Stomach smooth muscle (tissue), 2 donors: Measurements from ENCODE around the gene IKZF2.

Source experiments
- H3K27ac ChIP-seq: one replicate; pipeline ENCODE4 v1.7.0; 2013; ENCODE audit warnings: mild to moderate bottlenecking, low read length, inconsistent platforms
- H3K27me3 ChIP-seq, 2 donors: one replicate each; pipeline ENCODE4 v1.7.0; 2013; ENCODE audit warnings: low read length in 2 of 2; ENCODE audit not compliant: insufficient read depth in 2 of 2, control insufficient read depth in 1 of 2
- H3K36me3 ChIP-seq, 2 donors: one replicate each; pipeline ENCODE4 v1.7.0; 2013; ENCODE audit warnings: low read length in 2 of 2; ENCODE audit not compliant: control insufficient read depth in 2 of 2, insufficient read depth in 2 of 2
- H3K4me1 ChIP-seq: one replicate; pipeline ENCODE4 v1.7.0; 2013; ENCODE audit warnings: low read length; ENCODE audit not compliant: control insufficient read depth, insufficient read depth
- H3K4me3 ChIP-seq, 2 donors: one replicate each; pipeline ENCODE4 v1.7.0; 2013; ENCODE audit warnings: low read length in 2 of 2
- H3K9ac ChIP-seq, 2 donors: one replicate each; pipeline ENCODE4 v1.7.0; 2013; ENCODE audit warnings: low read length in 2 of 2, mild to moderate bottlenecking in 1 of 2
- H3K9me3 ChIP-seq, 2 donors: one replicate each; pipeline ENCODE4 v1.7.0; 2013; ENCODE audit warnings: low read length in 2 of 2; ENCODE audit not compliant: control insufficient read depth in 2 of 2
- donor health status: healthy.
- donor health status: Pancreatic carcinoma.

The IKZF2 gene

DNA sequence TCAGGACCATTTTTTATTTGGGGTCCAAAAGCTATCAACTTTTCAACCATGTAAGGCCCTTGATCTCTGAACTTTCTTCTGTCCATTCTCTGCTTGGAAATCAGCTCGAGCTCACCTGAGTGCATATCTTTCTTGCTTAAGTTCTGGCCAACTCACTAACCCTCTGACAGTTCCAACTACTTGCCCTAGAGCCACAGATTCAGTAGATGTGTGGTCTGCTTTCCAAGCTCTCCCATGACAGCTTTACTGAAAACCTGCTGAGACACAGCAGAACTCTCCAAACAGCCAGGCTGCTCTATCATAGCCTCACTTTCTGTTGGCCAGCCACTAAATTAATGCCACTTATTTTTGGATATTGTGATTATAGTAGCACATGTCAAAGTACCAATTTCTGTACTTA is 21.2 kb upstream of the IKZF2 start:
- Histone ChIP-seq H3K27ac (no peak overlapping the region), H3K9me3 (no peaks in the 10 kb centered on the region), H3K27me3 (no peaks in the 10 kb centered on the region), H3K9ac (no peak overlapping the region), H3K4me1 (no peaks in the 10 kb centered on the region), H3K36me3 (no peaks in the 10 kb centered on the region), H3K4me3 (no peak overlapping the region)

DNA sequence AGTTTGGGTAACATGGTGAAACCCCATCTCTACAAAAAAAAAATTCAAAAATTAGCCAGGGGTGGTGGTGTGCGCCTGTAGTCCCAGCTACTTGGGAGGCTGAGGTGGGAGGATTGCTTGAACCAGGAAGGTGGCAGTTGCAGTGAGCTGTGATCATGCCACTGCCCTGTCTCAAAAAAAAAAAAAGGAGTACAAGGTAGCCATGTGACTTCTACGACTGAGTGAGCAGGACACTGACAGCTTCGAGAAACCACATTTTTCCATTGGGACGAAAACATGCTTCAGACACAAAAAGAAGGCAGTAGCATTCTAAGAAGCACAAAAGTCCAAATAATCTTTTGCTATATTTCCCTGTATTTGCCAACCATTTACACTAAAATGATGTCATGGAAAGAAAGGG is 19.7 kb upstream of the IKZF2 start:
- Histone ChIP-seq H3K9me3 (no peaks in the 10 kb centered on the region), H3K4me1 (no peaks in the 10 kb centered on the region), H3K27ac (no peak overlapping the region), H3K4me3 (no peak overlapping the region), H3K36me3 (no peaks in the 10 kb centered on the region), H3K27me3 (no peaks in the 10 kb centered on the region), H3K9ac (no peak overlapping the region)

DNA sequence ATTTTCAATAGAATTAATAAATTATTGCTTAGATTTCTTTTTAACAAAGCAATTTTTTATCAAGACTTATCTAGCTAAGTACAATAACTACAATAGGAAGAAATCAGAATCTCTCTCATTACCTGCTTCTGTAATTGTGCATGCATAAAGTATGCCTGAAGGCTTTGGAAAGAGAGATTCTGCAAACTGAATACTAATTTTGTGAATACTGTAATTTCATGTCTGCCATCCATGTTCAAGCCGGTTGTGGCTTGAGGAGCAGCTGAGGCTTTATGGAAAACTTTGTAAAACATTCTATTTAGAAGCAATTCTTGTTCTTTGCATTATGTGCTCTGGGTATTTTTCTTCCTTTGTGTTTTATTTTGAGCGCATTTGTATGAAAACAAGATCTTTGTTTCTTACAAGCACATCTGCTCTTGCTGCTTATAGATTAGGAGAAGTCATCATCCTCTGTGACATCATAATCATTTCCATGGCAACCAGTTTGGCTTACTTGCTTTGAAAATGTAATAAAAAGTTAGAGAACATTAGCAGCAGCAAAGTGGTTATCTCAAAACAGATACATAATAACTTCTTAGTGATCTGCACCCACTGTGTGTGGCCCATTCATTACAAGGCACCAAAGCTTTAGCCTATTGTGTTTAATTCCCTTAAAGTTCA is 16.0 kb upstream of the IKZF2 start:
- Histone ChIP-seq H3K4me1 (no peaks in the 10 kb centered on the region), H3K9ac (no peak overlapping the region), H3K27ac (no peak overlapping the region), H3K36me3 (no peaks in the 10 kb centered on the region), H3K9me3 (no peaks in the 10 kb centered on the region), H3K27me3 (no peaks in the 10 kb centered on the region), H3K4me3 (no peak overlapping the region)

DNA sequence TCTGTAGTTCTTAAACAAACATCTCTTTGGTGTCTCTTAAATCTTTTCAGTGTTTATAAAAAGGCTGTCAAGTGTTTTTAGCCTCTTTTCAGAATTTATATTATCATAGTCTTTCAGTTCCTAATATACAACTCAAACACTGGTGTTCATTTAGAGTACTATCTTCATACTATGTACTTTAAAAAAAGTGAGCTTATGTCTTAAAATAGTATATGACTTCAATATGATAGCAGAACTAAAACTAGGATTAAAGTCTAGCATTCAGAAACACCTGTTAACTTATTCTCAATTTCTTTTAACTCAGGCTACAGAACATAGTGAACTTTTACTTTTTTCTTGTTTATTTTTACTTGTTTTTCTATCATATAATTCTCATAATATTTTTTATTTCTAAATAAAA is 14.7 kb upstream of the IKZF2 start:
- H3K4me1 ChIP-seq, result no peaks in the 10 kb centered on the region
- no peak overlapping the region for H3K4me3 ChIP-seq
- H3K9me3 ChIP-seq, result no peaks in the 10 kb centered on the region
- no peak overlapping the region for H3K27ac ChIP-seq
- H3K9ac ChIP-seq, result no peak overlapping the region
- no peaks in the 10 kb centered on the region for H3K27me3 ChIP-seq
- H3K36me3 ChIP-seq, result no peaks in the 10 kb centered on the region

DNA sequence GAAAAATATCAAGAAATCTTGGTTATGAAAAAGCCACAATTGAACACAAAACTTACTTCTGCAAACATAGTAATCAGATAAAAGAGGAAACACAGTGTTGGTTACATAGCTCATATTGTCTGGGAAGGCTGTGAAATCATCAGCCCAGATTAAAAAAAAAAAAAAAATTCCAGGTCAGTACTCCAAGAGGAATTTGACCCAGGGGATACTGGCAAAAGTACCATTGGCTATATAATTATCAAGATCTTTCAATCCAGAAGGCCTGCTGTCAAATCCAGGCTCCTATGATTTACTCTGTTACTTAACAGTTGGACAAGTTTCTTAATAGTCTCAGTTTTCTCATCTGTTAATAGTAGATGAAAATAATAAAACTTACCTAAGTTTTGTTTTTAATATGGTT is 12.9 kb upstream of the IKZF2 start:
- no peaks in the 10 kb centered on the region for H3K36me3 ChIP-seq
- no peaks in the 10 kb centered on the region for H3K4me1 ChIP-seq
- no peak overlapping the region for H3K27ac ChIP-seq
- H3K9me3 ChIP-seq, result no peaks in the 10 kb centered on the region
- no peak overlapping the region for H3K4me3 ChIP-seq
- no peak overlapping the region for H3K9ac ChIP-seq
- no peaks in the 10 kb centered on the region for H3K27me3 ChIP-seq

DNA sequence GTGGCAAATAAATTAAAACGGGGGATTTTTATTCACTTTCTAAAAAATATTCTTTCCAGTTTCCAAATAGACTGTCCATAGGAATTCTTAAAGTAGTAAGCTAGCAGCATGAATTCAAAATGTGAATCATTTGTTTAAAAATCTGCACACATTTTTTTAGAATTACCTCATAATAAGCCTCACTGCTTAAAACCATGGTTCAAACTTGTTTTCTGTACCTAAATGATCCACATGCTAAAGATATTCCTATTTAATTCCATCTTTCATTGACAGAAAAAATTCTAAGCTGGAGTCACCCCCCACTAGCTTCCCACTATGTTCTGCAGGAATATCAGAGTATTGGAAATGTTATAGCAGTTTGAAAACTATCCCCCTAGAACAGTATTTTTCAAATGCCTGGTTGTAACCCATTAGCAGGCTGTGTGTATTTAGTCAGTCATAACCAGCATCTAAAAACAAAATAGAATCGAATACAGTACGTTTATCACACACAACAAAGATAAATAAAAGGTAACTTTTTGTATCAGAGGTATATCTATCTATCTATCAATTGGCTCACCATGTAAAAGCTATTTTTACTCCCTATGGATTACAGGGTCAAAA is 11.2 kb upstream of the IKZF2 start:
- H3K9me3 ChIP-seq, result no peaks in the 10 kb centered on the region
- H3K27me3 ChIP-seq, result no peaks in the 10 kb centered on the region
- no peaks in the 10 kb centered on the region for H3K36me3 ChIP-seq
- no peak overlapping the region for H3K27ac ChIP-seq
- no peak overlapping the region for H3K4me3 ChIP-seq
- no peaks in the 10 kb centered on the region for H3K4me1 ChIP-seq
- no peak overlapping the region for H3K9ac ChIP-seq

DNA sequence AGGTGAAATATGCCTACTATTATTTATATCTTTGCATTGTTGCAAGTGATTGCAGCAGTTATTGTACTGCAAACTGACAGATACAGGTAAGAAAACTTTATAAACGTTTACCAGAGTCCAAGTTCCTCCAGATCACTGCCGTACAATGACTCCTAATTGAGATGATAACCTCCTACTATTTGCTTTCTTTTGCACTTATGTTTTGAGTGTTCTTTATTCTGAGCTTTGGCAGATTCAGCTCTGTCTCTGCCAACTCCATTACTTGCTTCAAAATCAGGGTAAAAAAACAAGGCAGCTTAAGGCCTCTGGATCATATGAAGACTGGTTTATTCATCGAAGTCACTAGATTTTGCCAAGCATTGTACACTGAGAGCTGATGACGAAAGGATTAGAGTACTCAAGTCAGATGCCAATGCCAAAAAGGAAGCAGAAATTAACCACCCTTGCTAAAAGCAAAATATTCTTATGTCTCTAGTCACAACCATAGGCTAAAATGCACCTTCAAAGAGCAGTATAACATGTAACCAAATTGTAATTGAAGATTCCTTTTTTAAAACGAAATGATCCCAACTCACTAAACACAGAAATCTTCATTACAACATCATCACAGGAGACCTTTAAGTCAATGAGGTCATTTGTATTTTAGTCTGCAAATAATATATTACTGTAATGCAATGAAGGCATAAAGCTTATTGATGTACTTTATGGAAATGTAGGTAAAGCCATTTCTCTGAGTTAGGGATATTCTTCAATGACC is 10.5 kb upstream of the IKZF2 start:
- Histone ChIP-seq H3K4me1 (no peaks in the 10 kb centered on the region), H3K27me3 (no peaks in the 10 kb centered on the region), H3K27ac (no peak overlapping the region), H3K4me3 (no peak overlapping the region), H3K9ac (no peak overlapping the region), H3K36me3 (no peaks in the 10 kb centered on the region), H3K9me3 (no peaks in the 10 kb centered on the region)

DNA sequence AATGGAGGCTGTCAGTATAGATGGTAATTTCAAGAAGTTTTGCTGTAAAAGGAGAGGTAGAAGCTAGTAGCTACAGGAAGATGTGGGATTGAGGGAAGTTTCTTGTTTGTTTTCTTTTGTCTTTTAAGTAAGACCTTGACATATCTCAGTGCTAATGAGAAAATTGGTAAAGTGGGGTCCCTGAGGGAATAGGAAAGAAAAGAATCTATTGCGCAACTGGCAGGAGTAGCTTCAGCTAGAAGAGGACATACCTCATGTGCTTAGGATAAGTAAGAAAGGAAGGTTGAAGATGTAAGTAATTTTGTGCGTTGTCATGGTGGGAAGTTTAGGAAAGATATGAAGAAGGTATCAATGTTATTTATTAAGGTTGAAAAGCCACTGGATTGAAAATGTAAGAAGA is 8.4 kb upstream of the IKZF2 start:
- H3K9ac ChIP-seq, result no peak overlapping the region
- H3K4me3 ChIP-seq, result no peak overlapping the region
- H3K9me3 ChIP-seq, result no peaks in the 10 kb centered on the region
- no peaks in the 10 kb centered on the region for H3K4me1 ChIP-seq
- no peaks in the 10 kb centered on the region for H3K36me3 ChIP-seq
- no peak overlapping the region for H3K27ac ChIP-seq
- H3K27me3 ChIP-seq, result no peaks in the 10 kb centered on the region

DNA sequence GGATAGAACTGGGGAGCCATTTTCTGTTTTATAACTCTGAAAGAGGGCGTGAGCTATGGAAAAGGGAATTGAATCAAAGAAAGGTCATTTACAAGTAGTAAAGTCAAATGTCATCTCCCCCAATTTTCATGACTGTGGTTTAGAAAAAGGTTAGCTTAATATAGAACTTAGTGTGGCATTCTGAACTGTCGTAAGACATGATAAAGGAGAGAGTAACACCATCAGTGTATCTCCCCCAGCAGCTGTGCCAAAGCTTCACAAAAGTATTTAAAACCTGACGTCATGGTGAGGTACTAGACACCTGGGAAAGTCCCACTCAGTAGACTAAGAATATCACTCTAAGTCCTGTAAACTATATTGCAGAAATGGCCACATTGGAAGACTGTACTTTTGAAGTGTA is 5.8 kb upstream of the IKZF2 start:
- H3K36me3 ChIP-seq, result no peaks in the 10 kb centered on the region
- H3K27ac ChIP-seq, result no peak overlapping the region
- H3K4me3 ChIP-seq, result no peak overlapping the region
- H3K27me3 ChIP-seq, result no peaks in the 10 kb centered on the region
- no peaks in the 10 kb centered on the region for H3K9me3 ChIP-seq
- no peak overlapping the region for H3K9ac ChIP-seq
- no peaks in the 10 kb centered on the region for H3K4me1 ChIP-seq

DNA sequence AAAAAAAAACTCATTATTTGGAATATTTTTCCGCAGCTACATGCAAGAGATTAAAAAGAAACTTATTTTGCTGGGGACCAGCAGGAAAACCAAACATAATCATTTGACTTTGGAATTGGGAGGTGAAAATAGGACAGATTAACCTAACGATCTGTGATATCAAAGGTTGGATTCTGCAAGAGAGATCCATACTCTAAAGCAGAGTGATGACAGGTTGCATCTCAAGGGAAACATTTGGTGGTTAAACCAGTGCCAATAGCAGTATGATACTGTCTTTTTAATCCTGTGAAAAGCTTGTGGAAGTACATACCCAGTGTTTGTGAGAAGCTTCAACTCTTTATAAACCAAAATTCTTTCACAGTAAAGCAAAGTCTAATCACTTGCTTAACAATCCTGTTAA is 5.3 kb upstream of the IKZF2 start:
- Histone ChIP-seq H3K4me3 (no peak overlapping the region), H3K9ac (no peak overlapping the region), H3K36me3 (no peaks in the 10 kb centered on the region), H3K4me1 (no peaks in the 10 kb centered on the region), H3K27me3 (no peaks in the 10 kb centered on the region), H3K27ac (no peak overlapping the region), H3K9me3 (no peaks in the 10 kb centered on the region)

DNA sequence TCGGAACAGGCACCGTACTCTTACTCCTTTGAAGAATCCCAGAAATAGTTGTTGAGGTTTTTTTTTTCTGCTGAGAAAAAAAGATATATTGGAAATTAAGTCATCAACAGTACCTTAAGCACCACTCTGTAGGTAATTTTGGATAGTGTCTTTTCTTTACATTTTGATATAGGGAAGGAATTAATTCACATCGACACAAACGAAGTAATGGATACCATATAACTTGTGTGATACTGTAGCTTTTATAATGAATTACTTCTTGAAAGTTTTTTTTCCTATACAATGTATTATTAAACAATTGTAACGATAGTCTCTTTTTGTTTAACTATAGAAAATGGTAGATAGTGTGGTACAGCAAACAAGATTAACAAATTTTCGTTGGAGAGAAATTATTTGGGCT is 1.5 kb upstream of the IKZF2 start:
- Histone ChIP-seq H3K9me3 (no peaks in the 10 kb centered on the region), H3K27me3 (no peaks in the 10 kb centered on the region), H3K4me3 (peak overlapping the region; percentile 70 to 88), H3K36me3 (no peaks in the 10 kb centered on the region), H3K4me1 (no peaks in the 10 kb centered on the region), H3K27ac (peak overlapping the region; percentile 80), H3K9ac (peak overlapping the region in 1 of 2 donors; percentile 59)
